ENCODE data around the gene SPON1.
"Not testable (repeated sequence)": the region's sequence is repeated elsewhere in the genome, so short reads cannot be mapped to it uniquely, and the experiment has no call there.

Gene SPON1

GRCh38 chr11:14232652-14233051 lies 270.1 kb downstream of the SPON1 start:
- no peak for DNase-seq

GRCh38 chr11:14234446-14234845 lies 271.9 kb downstream of the SPON1 start:
- no peak for DNase-seq

- DNase-seq, result no peak
Observed at GRCh38 chr11:14235701-14236100, 273.2 kb downstream of the SPON1 start.

GRCh38 chr11:14237444-14237961 lies 275.0 kb downstream of the SPON1 start:
- peak in 19 of 56 donors; percentile 8 to 63 (median 27) for DNase-seq

GRCh38 chr11:14240221-14240620 lies 277.7 kb downstream of the SPON1 start:
- DNase-seq, result no peak

- DNase-seq, result no peak
Observed at GRCh38 chr11:14240951-14241350, 278.4 kb downstream of the SPON1 start.

- peak in 29 of 56 donors; percentile 7 to 70 (median 38) for DNase-seq
Observed at GRCh38 chr11:14242187-14242586, 279.7 kb downstream of the SPON1 start.

- DNase-seq, result no peak
Observed at GRCh38 chr11:14242733-14243132, 280.2 kb downstream of the SPON1 start.

GRCh38 chr11:14244926-14245325 lies 282.4 kb downstream of the SPON1 start:
- DNase-seq, result no peak

GRCh38 chr11:14245444-14245843 lies 282.9 kb downstream of the SPON1 start:
- DNase-seq, result no peak

GRCh38 chr11:14248580-14248981 lies 286.1 kb downstream of the SPON1 start:
- DNase-seq, result peak in 44 of 56 donors; percentile 10 to 80 (median 47)

GRCh38 chr11:14249121-14249963 lies 286.8 kb downstream of the SPON1 start:
- DNase-seq, result peak in 44 of 56 donors; percentile 12 to 77 (median 38)

- no peak for DNase-seq
Observed at GRCh38 chr11:14251754-14252153, 289.2 kb downstream of the SPON1 start.

- not testable (repeated sequence) for DNase-seq
Observed at GRCh38 chr11:14252501-14252900, 290.0 kb downstream of the SPON1 start.

- DNase-seq, result peak in 7 of 56 donors; percentile 11 to 34 (median 20)
Observed at GRCh38 chr11:14253421-14253820, 290.9 kb downstream of the SPON1 start.

- no peak for DNase-seq
Observed at GRCh38 chr11:14253840-14254239, 291.3 kb downstream of the SPON1 start.

- no peak for DNase-seq
Observed at GRCh38 chr11:14254533-14255237, 292.2 kb downstream of the SPON1 start.

- no peak for DNase-seq
Observed at GRCh38 chr11:14255238-14255534, 292.7 kb downstream of the SPON1 start.

- DNase-seq, result no peak
Observed at GRCh38 chr11:14258221-14258935, 295.9 kb downstream of the SPON1 start.

- no peak for DNase-seq
Observed at GRCh38 chr11:14259186-14259784, 296.8 kb downstream of the SPON1 start.

- no peak for DNase-seq
Observed at GRCh38 chr11:14259878-14260277, 297.4 kb downstream of the SPON1 start.
